Gastrocnemius medialis (tissue), 4 donors: ENCODE data around the gene SP3. TPM values are rescaled to one million over a fixed set of nuclear protein-coding genes. Genes with fewer than 3 reads are reported as not detected.

Experiments used
- ATAC-seq, 2 donors: fragments of 150-250 bp; one replicate each; pipeline ENCODE4 v1.9.1; 2016
- DNase-seq, 2 donors: peaks; one replicate each; pipeline ENCODE4 v3.0.0-alpha.2; 2019
- H3K27ac ChIP-seq, 4 donors: fragments of 200-600 bp; sonication (generic); 1 replicate in 1 of 4; 2 replicates in 3 of 4; pipeline ENCODE4 v1.5.1; 2016 to 2018; ENCODE audit warnings: mild to moderate bottlenecking in 2 of 4, moderate library complexity in 1 of 4
- H3K27me3 ChIP-seq, 3 donors: fragments of 200-600 bp; sonication (generic) in 2 of 3; 1 replicate in 1 of 3; 2 replicates in 2 of 3; pipeline versions ENCODE4 v1.5.1 to v1.6.0; 2016 to 2019; ENCODE audit warnings: mild to moderate bottlenecking in 1 of 3, moderate library complexity in 1 of 3
- H3K36me3 ChIP-seq, 2 donors: fragments of 200-600 bp; sonication (generic) in 1 of 2; one replicate each; pipeline ENCODE4 v1.5.1; 2017 to 2018
- H3K4me1 ChIP-seq, 2 donors: fragments of 200-600 bp; sonication (generic) in 1 of 2; one replicate each; pipeline ENCODE4 v1.5.1; 2016 to 2017; ENCODE audit warnings: mild to moderate bottlenecking in 2 of 2
- H3K4me3 ChIP-seq, 4 donors: fragments of 200-600 bp; sonication (generic) in 3 of 4; 1 replicate in 1 of 4; 2 replicates in 3 of 4; pipeline ENCODE4 v1.5.1; 2016 to 2019; ENCODE audit warnings: mild to moderate bottlenecking in 2 of 4
- H3K9me3 ChIP-seq, 3 donors: fragments of 200-600 bp; sonication (generic) in 2 of 3; 1 replicate in 1 of 3; 2 replicates in 2 of 3; pipeline ENCODE4 v1.5.1; 2016 to 2019
- POLR2A ChIP-seq, 2 donors: fragments of 450-650 bp; IDR thresholded peaks; one replicate each; pipeline ENCODE4 v1.6.1; 2017; ENCODE audit warnings: antibody characterized with exemption in 2 of 2, mild to moderate bottlenecking in 2 of 2, moderate library complexity in 2 of 2
- in situ Hi-C, 4 donors: fragments of 200-750 bp; cut with MboI; loops; one replicate each; pipeline versions ENCODE4 v1.15.0 to v1.8.0; 2017; ENCODE audit warnings: low sequenced_read_pairs in 4 of 4
- intact Hi-C: fragments of 100-400 bp; cut with DNase I; formaldehyde crosslinking; loops from one replicate; pipeline ENCODE4 v1.15.1; 2023; ENCODE audit warnings: low total_unique reads
- total RNA-seq, 4 donors: library from RNA; depleted of rRNA; stranded (reverse); fragments of >200 nt; gene quantifications; one replicate each; pipeline versions ENCODE4 v1.1.0 to v1.2.3, GENCODE V29; 2016
- TF ChIP-seq, protein P1 (sequence below), 5 experiments: fragments of 450-650 bp in 3 of 5; fragments of 200-600 bp in 2 of 5; sonication (generic) in 2 of 5; IDR thresholded peaks in 4 of 5; conservative IDR thresholded peaks in 1 of 5; 1 replicate in 4 of 5; 2 replicates in 1 of 5; pipeline ENCODE4 v1.5.1; 2016 to 2019; ENCODE audit warnings: antibody characterized with exemption in 5 of 5, mild to moderate bottlenecking in 3 of 5, moderate library complexity in 3 of 5

Gene SP3
- total RNA-seq, 4 donors from 2014 or later, result 47.9 to 68.9 (median 58.7) TPM

GRCh38 chr2:173948842-173949241 lies 16.3 kb downstream of the SP3 start:
- in situ Hi-C loops, result no loop called here
- Histone ChIP-seq H3K36me3 (no peaks in the 10 kb centered on the region), H3K4me3 (no peak overlapping the region), H3K4me1 (peaks cover 66 to 71% of the 10 kb centered on the region in 2 donors), H3K9me3 (no peaks in the 10 kb centered on the region), H3K27me3 (no peaks in the 10 kb centered on the region), H3K27ac (no peak overlapping the region)
- ATAC-seq (no peak), DNase-seq (no peak)
- no peak for TF ChIP-seq POLR2A (IDR thresholded peaks at IDR 0.05)
- TF ChIP-seq, protein P1, sequence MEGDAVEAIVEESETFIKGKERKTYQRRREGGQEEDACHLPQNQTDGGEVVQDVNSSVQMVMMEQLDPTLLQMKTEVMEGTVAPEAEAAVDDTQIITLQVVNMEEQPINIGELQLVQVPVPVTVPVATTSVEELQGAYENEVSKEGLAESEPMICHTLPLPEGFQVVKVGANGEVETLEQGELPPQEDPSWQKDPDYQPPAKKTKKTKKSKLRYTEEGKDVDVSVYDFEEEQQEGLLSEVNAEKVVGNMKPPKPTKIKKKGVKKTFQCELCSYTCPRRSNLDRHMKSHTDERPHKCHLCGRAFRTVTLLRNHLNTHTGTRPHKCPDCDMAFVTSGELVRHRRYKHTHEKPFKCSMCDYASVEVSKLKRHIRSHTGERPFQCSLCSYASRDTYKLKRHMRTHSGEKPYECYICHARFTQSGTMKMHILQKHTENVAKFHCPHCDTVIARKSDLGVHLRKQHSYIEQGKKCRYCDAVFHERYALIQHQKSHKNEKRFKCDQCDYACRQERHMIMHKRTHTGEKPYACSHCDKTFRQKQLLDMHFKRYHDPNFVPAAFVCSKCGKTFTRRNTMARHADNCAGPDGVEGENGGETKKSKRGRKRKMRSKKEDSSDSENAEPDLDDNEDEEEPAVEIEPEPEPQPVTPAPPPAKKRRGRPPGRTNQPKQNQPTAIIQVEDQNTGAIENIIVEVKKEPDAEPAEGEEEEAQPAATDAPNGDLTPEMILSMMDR (IDR thresholded peaks at IDR 0.05 in 4 of 5, conservative IDR thresholded peaks at IDR 0.05 in 1 of 5), result no peak
- intact Hi-C loops, result no loop called here

- DNase-seq (no peak), ATAC-seq (no peak)
- H3K4me1 ChIP-seq, result peaks cover 62 to 70% of the 10 kb centered on the region in 2 donors
- in situ Hi-C loops, result no loop called here
- H3K4me3 ChIP-seq, result no peak overlapping the region
- H3K36me3 ChIP-seq, result no peaks in the 10 kb centered on the region
- H3K9me3 ChIP-seq, result no peaks in the 10 kb centered on the region
- TF ChIP-seq POLR2A (IDR thresholded peaks at IDR 0.05), result no peak
- TF ChIP-seq, protein P1 (IDR thresholded peaks at IDR 0.05 in 4 of 5, conservative IDR thresholded peaks at IDR 0.05 in 1 of 5), result no peak
- no peak overlapping the region for H3K27ac ChIP-seq
- H3K27me3 ChIP-seq, result no peaks in the 10 kb centered on the region
- intact Hi-C loops, result no loop called here
These were observed 17.0 kb downstream of the SP3 start for GRCh38 chr2:173948198-173948597.

GRCh38 chr2:173947131-173947530 lies 18.0 kb downstream of the SP3 start:
- ATAC-seq, result no peak
- no peak overlapping the region for H3K27ac ChIP-seq
- TF ChIP-seq POLR2A (IDR thresholded peaks at IDR 0.05), result no peak
- TF ChIP-seq, protein P1 (IDR thresholded peaks at IDR 0.05 in 4 of 5, conservative IDR thresholded peaks at IDR 0.05 in 1 of 5), result no peak
- H3K4me1 ChIP-seq, result peaks cover 57 to 70% of the 10 kb centered on the region in 2 donors
- no peaks in the 10 kb centered on the region for H3K9me3 ChIP-seq
- in situ Hi-C loops, result no loop called here
- H3K36me3 ChIP-seq, result no peaks in the 10 kb centered on the region
- intact Hi-C loops, result no loop called here
- H3K27me3 ChIP-seq, result no peaks in the 10 kb centered on the region
- H3K4me3 ChIP-seq, result no peak overlapping the region
- DNase-seq, result no peak

DNA sequence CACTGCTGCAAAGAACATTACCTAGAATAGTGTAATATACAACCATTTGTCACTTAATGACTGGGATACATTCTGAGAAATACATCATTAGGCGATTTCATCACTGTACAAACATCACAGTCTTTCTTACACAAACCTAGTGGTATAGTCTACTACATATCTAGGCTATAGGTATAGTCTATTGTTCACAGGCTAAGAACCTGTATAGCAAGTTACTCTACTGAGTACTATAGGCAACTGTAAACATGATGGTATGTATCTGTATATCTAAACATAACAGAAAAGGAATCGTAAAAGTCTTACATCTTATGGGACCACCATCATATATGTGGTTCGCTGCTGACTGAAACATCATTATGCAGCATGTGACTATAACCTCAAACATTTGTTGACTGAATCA lies 21.4 kb downstream of the SP3 start:
- H3K4me3 ChIP-seq, result no peak overlapping the region
- no peak overlapping the region for H3K27ac ChIP-seq
- intact Hi-C loops, result no loop called here
- no peaks in the 10 kb centered on the region for H3K27me3 ChIP-seq
- H3K4me1 ChIP-seq, result peaks cover 59 to 73% of the 10 kb centered on the region in 2 donors
- no peaks in the 10 kb centered on the region for H3K36me3 ChIP-seq
- DNase-seq, result no peak
- H3K9me3 ChIP-seq, result no peaks in the 10 kb centered on the region
- ATAC-seq, result no peak
- in situ Hi-C loops, result no loop called here
- TF ChIP-seq, protein P1 (IDR thresholded peaks at IDR 0.05 in 4 of 5, conservative IDR thresholded peaks at IDR 0.05 in 1 of 5), result no peak
- TF ChIP-seq POLR2A (IDR thresholded peaks at IDR 0.05), result no peak

DNA sequence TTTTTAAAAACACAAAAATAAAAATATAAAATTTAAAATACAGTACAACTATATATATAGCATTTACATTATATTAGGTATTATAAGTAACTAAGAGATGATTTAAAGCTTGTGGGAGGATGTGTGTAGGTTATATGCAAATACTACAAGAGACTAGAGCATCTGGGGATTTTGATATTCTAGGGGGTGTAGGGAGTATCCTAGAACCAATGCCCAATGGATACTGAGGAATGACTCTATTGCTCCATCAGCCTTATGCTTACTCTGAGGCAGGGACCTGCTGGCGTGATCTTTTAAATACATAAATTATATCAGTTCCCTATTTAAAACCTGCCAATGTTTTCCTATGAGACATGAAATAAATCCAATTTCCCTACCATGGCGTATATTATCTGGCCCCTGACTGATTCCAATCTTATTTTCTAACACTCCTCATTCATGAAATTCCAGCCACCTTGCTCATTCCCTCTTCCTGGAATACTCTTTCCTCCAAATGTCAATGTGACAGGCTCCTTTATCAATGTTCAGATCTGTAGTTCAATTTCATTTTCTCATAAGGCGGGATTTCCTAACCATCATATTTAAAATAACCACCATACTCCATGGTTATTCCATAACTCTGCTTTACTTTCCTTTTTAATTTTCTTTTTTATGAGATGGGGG lies 22.2 kb downstream of the SP3 start:
- intact Hi-C loops (no loop called here), in situ Hi-C loops (no loop called here)
- DNase-seq (no peak), ATAC-seq (no peak)
- H3K4me1 ChIP-seq, result peaks cover 57 to 67% of the 10 kb centered on the region in 2 donors
- H3K27me3 ChIP-seq, result no peaks in the 10 kb centered on the region
- TF ChIP-seq, protein P1 (IDR thresholded peaks at IDR 0.05 in 4 of 5, conservative IDR thresholded peaks at IDR 0.05 in 1 of 5), result no peak
- no peak for TF ChIP-seq POLR2A (IDR thresholded peaks at IDR 0.05)
- H3K9me3 ChIP-seq, result no peaks in the 10 kb centered on the region
- H3K36me3 ChIP-seq, result no peaks in the 10 kb centered on the region
- H3K27ac ChIP-seq, result no peak overlapping the region
- H3K4me3 ChIP-seq, result no peak overlapping the region
